ENCODE measurements around the gene PCSK1N.

PCSK1N gene

GRCh38 chrX:48789366-48790220, 45.8 kb downstream of the PCSK1N start:
- DNase-seq (ENCODE audit: low read depth in 2 of 2): no peak

GRCh38 chrX:48787505-48788443, 47.6 kb downstream of the PCSK1N start:
- no peak for DNase-seq (ENCODE audit: low read depth in 2 of 2)

DNA sequence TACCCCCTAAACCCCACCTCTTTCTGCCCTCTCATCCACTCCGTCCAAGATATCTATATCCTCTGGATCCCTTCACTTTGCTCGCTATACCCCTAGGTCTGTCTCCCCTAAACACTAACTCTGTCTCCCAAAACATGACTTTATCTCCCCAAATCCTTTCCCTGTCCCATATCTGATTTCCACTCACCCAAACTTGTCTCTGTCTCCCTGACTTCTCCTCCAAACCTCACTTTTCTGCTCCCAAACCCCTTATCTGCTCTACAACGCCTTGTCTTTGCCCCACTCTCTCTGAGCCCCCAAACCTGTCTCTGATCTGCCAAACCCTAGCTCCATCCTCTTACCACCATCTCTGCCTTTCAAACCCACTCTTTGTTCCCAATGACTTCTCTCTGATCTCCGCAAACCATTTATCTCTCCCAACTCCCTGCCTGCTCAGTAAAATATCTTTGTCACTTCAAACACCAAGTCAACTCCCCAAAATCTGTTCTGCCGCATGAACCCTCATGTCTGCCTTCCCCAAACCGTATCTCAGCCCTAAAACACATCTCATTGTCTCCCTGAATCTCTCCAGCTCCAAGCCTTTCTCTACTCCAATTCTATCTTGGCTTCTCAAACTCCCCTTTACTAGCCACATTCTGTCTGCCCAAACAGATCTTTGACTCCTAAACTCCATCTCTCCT, 48.4 kb downstream of the PCSK1N start:
- no peak for DNase-seq (ENCODE audit: low read depth in 2 of 2)

DNA sequence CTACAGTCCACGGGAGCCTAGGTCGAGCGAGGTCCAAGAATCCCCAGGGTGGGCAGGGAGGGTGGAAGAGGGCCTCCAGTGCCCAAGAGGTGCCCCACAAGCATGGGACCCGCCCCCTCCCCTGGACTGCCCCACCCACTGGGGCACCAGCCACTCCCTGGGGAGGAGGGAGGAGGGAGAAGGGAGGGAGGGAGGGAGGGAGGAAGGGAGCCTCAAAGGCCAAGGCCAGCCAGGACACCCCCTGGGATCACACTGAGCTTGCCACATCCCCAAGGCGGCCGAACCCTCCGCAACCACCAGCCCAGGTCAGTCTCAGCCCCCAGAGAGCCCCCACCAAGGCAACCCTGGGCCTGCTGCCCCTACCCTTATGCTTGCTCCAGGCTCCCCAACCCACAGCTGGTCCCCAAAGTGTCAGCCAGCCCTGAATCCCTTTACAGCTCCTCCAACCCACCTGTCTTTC, 49.0 kb downstream of the PCSK1N start, which contains the start of gene GATA1:
Gene GATA1, plus strand, starts transcription at position 250 of the 460 bp plus-strand sequence. CDS start 4,520 bp downstream, outside the sequence.
- DNase-seq (ENCODE audit: low read depth in 2 of 2): no peak

GRCh38 chrX:48785540-48786214, 49.7 kb downstream of the PCSK1N start:
- DNase-seq (ENCODE audit: low read depth in 2 of 2): no peak

- DNase-seq (ENCODE audit: low read depth in 2 of 2): no peak
Measured at GRCh38 chrX:48785186-48785539, 50.2 kb downstream of the PCSK1N start.

DNA sequence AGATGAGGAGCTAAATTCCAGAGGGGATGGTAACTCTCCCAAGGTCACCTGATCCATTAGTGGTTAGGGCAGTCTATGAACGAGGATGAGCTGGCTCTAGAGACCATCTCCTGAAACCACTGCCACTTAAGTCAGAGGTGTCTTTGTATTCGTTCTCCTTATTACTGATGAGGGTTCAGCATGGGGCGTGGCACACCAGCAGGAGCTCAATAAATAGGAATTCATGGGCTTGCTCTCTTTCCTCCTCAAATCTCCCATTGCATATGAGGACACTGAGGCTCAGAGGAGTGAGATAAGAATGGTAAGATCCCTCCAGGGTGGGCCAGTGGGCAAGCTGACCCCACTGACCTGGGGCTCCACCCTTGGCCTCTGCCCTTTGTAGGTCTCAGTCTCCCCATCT, 50.7 kb downstream of the PCSK1N start:
- no peak for DNase-seq (ENCODE audit: low read depth in 2 of 2)

- no peak for DNase-seq (ENCODE audit: low read depth in 2 of 2)
Measured at GRCh38 chrX:48782795-48783194, 52.6 kb downstream of the PCSK1N start.

DNA sequence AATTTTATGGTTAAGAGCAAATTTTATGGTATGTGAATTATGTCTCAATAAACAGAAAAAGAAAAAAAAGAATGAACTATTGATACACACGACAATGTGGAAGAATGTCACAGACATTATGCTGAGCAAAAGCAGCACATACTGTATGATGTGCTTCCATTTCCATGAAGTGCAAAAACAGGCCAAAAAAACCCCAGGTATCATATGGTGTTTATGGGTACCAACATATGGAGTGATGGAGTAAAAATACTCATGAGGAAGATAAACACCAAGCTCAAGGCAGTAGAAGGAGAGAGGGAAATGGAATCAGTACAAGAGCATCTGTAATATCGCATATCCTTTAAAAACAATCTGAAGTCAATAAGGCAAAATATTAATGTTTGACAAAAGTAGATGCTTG, 53.2 kb downstream of the PCSK1N start:
- DNase-seq (ENCODE audit: low read depth in 2 of 2): no peak

- DNase-seq (ENCODE audit: low read depth in 2 of 2): no peak
Measured at GRCh38 chrX:48781705-48782104, 53.7 kb downstream of the PCSK1N start.
